Stimulated activated CD8-positive, alpha-beta memory T cell treated with anti-CD3 and anti-CD28 coated beads, Interleukin-4, amount 100 ng/mL, for 1 hour (primary cell): ENCODE results near the gene RNF31.

ENCODE experiments used
- DNase-seq, 2 donors: peaks; one replicate each; pipeline ENCODE4 v3.0.0-alpha.2; 2020; ENCODE audit warnings: low read depth in 2 of 2, low spot score in 1 of 2

RNF31 gene

DNA sequence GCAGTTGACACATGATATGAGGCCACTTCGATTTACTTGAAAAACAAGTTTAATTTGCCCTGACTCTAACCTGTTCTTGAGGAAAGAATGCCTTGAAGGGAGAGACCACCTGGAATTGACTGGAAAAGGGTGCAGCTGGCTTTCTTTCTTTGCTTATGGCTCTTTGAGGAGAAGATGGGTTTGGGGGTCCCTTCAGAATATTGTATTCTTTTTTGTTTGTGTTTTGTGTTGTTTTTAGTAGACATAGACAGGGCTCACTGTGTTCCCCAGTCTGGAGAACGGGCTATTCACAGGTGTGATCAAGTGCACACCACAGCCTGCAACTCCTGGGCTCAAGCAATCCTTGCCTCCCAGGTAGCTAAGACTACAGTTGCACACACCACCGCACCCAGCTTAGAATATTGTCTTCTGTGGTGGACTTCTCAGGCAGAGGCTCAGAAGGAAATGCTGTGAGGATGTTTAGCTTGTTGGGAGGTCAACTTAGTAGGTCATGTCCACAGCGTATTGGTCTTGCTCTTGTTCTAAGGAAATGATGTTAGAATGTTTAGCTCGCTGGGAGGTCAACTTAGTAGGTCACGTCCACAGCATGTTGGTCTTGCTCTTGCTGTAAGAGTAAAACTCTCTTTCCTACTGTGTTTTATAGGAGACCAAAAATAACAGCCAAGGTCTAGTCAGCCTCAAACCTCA, 31.0 kb upstream of the RNF31 start:
- no peak for DNase-seq

DNA sequence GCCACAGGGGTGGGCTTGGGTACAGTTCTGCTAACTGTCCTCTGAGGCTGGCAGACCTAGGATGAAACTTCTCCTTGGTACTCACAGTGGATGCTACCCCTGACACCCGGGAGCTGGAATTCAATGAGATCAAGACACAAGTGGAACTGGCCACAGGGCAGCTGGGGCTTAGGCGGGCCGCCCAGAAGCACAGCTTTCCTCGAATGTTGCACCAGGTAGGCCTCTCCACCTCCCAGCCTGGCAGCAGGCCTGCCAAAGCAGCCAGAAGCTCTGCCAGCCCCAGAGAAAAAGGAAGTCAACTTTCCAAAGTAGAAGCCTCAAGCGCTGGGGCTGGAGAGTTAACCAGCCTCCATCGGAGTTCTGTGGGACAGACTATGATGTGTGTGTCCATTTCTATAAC, 30.1 kb upstream of the RNF31 start:
- DNase-seq: no peak

DNA sequence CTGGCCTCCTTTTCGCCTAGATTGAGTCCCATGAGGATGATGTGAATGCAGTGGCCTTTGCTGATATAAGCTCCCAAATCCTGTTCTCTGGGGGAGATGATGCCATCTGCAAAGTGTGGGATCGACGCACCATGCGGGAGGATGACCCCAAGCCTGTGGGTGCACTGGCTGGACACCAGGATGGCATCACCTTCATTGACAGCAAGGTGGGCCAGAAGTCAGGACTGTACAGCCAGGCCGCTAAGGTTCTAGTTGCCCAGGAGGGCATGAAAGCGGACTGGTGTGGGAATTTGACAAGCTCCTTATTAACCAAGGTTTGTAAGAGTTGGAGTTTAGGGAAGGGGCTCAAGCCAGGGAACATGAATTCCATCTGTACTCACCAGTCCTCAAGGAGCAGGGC, 27.6 kb upstream of the RNF31 start:
- no peak for DNase-seq

- DNase-seq: no peak
Observed at GRCh38 chr14:24121210-24121609, 26.1 kb upstream of the RNF31 start.

DNA sequence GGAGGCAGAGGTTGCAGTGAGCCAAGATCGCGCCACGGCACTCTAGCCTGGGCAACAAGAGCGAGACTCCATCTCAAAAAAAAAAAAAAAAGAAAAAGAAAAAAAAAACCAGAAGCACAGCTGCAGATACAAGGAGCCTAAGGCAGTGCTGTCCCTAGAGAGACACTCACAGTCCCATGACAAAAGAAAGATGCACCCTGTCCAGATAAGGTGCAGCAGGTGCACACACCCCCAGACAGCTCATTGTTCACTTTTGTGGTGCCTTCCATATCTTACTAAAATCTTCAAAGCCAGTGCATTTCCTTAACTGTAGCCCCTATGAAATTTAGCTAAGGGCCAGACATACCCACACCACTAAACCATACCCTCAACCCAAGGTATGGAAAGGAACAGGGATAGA, 24.9 kb upstream of the RNF31 start:
- DNase-seq: no peak

DNA sequence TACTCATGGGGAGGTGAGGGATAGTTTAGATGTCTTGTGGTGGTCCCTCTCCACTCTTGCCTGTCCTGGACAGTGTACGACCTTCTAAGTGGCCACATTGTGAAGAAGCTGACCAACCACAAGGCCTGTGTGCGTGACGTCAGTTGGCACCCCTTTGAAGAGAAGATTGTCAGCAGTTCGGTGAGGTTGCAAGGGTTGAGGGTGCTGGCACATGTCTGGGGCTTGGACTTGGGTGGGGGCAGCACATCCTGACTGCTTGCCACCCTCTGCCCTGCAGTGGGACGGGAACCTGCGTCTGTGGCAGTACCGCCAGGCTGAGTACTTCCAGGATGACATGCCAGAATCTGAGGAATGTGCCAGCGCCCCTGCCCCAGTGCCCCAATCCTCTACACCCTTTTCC, 24.4 kb upstream of the RNF31 start:
- no peak for DNase-seq

DNA sequence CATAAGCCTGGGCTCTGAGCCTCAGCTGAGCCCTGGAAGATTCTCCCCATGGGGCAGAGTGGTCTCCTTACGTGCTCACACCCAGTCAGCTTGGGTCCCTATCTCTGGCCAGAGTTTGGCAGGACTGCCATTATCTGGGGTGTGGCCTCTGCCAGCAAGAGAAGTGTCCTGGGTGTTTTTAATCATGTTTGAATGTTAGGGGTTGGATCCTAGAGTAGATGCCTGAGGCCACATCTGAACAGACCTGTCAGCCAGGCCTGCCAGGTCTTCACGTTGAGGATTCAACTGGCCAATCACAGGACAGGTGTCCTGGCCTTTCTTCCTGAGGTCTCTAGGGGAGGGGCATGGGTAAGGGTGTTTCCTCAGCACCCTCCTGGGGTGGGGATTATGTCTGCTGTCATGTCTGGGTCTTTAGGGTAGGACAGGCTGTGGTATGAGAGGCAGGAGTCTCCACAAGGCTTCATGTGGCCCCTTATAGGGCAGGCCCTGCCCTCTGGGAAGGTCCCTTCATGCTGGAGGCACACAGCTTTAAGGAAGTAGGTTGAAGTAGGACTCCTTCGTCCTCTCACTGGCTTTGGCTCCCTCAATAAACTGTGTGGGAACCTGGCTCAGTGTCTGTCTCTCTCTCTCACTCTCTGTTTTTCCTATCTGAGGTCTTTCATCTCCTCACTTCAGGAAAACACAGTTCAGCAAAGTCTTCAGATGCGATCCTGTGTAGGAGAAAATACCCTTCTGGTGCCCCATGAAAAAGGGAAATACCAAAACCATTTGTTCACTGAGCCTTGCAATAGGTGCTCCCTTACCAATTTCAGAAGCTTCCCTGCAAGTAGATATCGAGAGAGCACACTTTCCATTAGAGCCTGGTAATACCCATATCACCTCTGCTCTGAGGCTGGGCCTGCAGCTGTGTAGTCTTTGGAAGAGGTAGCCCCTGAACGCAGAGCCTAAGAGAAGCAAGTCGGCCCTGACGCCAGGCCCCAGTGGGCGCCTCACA, 23.6 kb upstream of the RNF31 start:
- DNase-seq: no peak

- no peak for DNase-seq
Observed at GRCh38 chr14:24126939-24127338, 20.4 kb upstream of the RNF31 start.

GRCh38 chr14:24127673-24128072, 19.6 kb upstream of the RNF31 start:
- no peak for DNase-seq

DNA sequence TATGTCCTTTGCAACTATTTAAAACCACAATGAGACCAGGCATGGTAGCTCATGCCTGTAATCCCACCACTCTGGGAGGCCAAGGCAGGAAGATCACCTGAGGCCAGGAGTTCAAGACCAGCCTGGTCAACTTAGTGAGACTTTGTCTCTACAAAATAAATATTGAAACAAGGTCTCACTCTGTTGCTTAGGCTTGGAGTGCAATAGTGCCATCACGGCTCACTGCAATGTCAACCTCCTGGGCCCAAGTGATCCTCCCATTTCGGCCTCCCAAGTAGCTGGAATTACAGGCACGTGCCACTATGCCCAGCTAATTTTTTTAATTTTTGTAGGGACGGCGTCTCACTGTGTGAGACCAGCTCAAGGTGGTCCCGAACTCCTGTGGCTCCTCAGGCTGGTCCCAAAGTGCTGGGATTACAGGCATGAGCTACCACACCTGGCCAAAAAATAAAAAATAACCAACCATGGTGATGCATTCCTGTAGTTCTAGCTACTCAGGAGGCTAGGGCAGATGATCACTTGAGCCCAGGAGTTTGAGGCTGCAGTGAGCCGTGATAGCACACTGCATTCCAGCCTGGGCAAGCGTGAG, 17.8 kb upstream of the RNF31 start:
- DNase-seq: no peak

- DNase-seq: no peak
Observed at GRCh38 chr14:24130380-24130716, 16.9 kb upstream of the RNF31 start, which contains the start of gene FITM1. FITM1 (plus strand) TSS chr14:24130659; CDS start chr14:24131564, 905 bp downstream.

- DNase-seq: no peak
Observed at GRCh38 chr14:24130717-24131548, 16.4 kb upstream of the RNF31 start.

DNA sequence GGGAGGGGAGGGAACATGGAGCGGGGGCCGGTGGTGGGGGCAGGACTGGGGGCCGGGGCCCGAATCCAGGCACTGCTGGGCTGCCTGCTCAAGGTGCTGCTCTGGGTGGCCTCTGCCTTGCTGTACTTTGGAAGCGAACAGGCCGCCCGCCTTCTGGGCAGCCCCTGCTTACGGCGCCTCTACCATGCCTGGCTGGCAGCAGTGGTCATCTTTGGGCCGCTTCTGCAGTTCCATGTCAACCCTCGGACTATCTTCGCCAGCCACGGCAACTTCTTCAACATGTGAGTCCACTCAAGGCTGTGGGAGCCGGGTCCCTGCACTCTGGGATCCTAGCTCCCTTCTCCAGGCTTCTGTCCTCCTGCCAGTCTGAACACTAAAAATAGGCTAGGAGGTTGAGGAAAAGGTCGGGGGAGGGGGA, 15.7 kb upstream of the RNF31 start:
- DNase-seq: no peak

GRCh38 chr14:24132061-24132685, 15.1 kb upstream of the RNF31 start:
- DNase-seq: no peak

DNA sequence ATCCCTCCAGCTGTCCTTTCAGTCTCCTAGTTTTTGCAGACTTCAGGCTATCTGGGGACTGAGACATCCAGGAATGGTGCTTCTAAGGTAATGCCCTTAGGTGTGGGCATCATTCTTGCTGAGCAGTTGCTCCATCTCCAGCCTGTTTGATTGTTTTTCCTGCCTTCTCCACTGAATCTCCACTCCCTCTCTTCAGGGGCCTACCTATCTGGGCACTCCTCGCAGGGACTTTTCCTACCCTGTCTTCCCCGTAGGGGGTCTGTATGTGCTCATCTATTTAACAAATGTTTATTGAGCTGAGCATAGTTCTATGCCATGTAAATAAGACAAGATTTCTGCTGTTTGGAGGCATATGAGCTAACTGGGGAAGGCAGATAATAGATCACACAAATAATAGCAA, 14.3 kb upstream of the RNF31 start:
- no peak for DNase-seq

- DNase-seq: no peak
Observed at GRCh38 chr14:24133735-24134134, 13.6 kb upstream of the RNF31 start.

GRCh38 chr14:24135584-24135833, 11.8 kb upstream of the RNF31 start:
- no peak for DNase-seq

GRCh38 chr14:24135834-24136683, 11.2 kb upstream of the RNF31 start, which contains the start of gene PSME1:
PSME1 (plus strand) TSS chr14:24136194; CDS start chr14:24136263, 69 bp downstream.
- peak; percentile 89 to 91 for DNase-seq

DNA sequence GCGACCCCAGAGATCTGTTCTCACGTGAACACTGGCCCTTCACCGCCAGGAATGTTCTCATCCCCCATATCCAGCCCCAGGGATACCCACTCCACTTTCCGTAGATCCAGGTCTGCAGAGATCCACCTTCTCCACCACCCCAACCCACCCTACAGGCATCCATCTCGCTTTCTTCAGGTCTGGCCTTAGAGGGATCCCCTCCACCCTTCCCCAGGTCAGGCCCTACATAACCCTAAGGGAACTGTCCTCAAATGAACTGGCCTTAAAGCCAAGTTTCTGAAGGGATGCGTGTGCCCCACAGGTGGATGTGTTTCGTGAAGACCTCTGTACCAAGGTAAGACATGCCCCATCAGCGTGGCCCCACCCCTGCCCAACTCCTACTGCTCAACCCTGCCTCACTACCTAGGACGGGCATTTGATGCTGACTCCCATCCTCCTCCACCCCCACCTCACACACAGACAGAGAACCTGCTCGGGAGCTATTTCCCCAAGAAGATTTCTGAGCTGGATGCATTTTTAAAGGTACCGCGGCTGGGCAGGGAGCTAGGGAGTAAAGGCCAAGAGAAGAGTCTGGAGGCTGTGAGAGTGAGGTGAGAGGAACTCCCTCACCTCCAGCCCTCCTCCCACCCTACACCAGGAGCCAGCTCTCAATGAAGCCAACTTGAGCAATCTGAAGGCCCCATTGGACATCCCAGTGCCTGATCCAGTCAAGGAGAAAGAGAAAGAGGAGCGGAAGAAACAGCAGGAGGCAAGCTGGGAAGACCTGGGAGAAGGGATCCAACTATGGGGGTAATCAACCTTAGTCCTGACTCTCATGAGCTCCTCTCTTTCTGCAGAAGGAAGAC, 10.4 kb upstream of the RNF31 start:
- DNase-seq: no peak
